GM12878 (cell line): ENCODE results near the gene DPM1. TPM values are rescaled to one million over a fixed set of nuclear protein-coding genes. Genes with fewer than 3 reads are reported as not detected.

Experiments
- ASH2L ChIP-seq: fragments of 300-600, 200-600 bp; sonication (generic); IDR thresholded peaks from 2 replicates; pipeline ENCODE4 v1.6.1; 2017; ENCODE audit warnings: low read depth, mild to moderate bottlenecking, borderline replicate concordance
- CBX5 ChIP-seq: sonication (generic); IDR thresholded peaks from 2 replicates; pipeline ENCODE4 v1.6.1; 2016; ENCODE audit warnings: low read depth, moderate library complexity, mild to moderate bottlenecking, inconsistent platforms
- FOXK2 ChIP-seq: fragments of 450-650 bp; IDR thresholded peaks from 2 replicates; pipeline ENCODE4 v1.6.1; 2017; ENCODE audit warnings: mild to moderate bottlenecking, moderate library complexity
- IKZF2 ChIP-seq, 2 experiments: fragments of 450-650 bp; IDR thresholded peaks; 2 replicates each; pipeline ENCODE4 v1.6.1; 2017; ENCODE audit warnings: mild to moderate bottlenecking in 2 of 2, moderate library complexity in 2 of 2
- IRF4 ChIP-seq: IDR thresholded peaks from 2 replicates; pipeline ENCODE4 v1.6.1; 2011; ENCODE audit warnings: low read depth, low read length
- MTA3 ChIP-seq: IDR thresholded peaks from 2 replicates; pipeline ENCODE4 v1.6.1; 2012; ENCODE audit warnings: low read length, inconsistent platforms, borderline replicate concordance
- MYC ChIP-seq: IDR thresholded peaks from 2 replicates; pipeline ENCODE4 v1.6.1; 2011; ENCODE audit warnings: mild to moderate bottlenecking, low read length, moderate library complexity, inconsistent platforms; ENCODE audit not compliant: insufficient read depth, insufficient replicate concordance, insufficient read length, severe bottlenecking
- NR2C2 ChIP-seq: IDR thresholded peaks from 2 replicates; pipeline ENCODE4 v1.6.1; 2011; ENCODE audit warnings: borderline replicate concordance, low read depth; ENCODE audit not compliant: control insufficient read depth, insufficient read length
- NRF1 ChIP-seq: conservative IDR thresholded peaks from 2 replicates; pipeline ENCODE4 v1.6.1; 2011; ENCODE audit warnings: mild to moderate bottlenecking, low read depth, low read length, improper control_type of control experiment
- PML ChIP-seq: IDR thresholded peaks from 2 replicates; pipeline ENCODE4 v1.6.1; 2012; ENCODE audit warnings: low read length, inconsistent platforms
- POLR2AphosphoS5 ChIP-seq: IDR thresholded peaks from 2 replicates; pipeline ENCODE4 v1.6.1; 2011; ENCODE audit warnings: mild to moderate bottlenecking, low read length, inconsistent platforms
- RAD51 ChIP-seq: fragments of 450-650 bp; IDR thresholded peaks from 2 replicates; pipeline ENCODE4 v1.6.1; 2016; ENCODE audit warnings: moderate library complexity, mild to moderate bottlenecking, inconsistent platforms
- RCOR1 ChIP-seq: conservative IDR thresholded peaks from 2 replicates; pipeline ENCODE4 v1.6.1; 2012; ENCODE audit warnings: low read depth, low read length, improper control_type of control experiment
- RELA ChIP-seq: fragments of 450-650 bp; IDR thresholded peaks from 2 replicates; pipeline ENCODE4 v1.8.0; 2014; ENCODE audit warnings: borderline replicate concordance; ENCODE audit not compliant: partially characterized antibody
- SMAD5 ChIP-seq: IDR thresholded peaks from 2 replicates; pipeline ENCODE4 v1.6.1; 2016; ENCODE audit warnings: antibody characterized with exemption, low read depth
- SMC3 ChIP-seq: IDR thresholded peaks from 2 replicates; pipeline ENCODE4 v1.6.1; 2011; ENCODE audit warnings: low read length, improper control_type of control experiment, borderline replicate concordance
- SREBF2 ChIP-seq: IDR thresholded peaks from 2 replicates; pipeline ENCODE4 v1.6.1; 2012; ENCODE audit warnings: mild to moderate bottlenecking, low read length
- SRF ChIP-seq, 2 experiments: IDR thresholded peaks; 2 replicates each; pipeline ENCODE4 v1.6.1; 2011; ENCODE audit warnings: low read depth in 2 of 2, low read length in 2 of 2, mild to moderate bottlenecking in 1 of 2, moderate library complexity in 1 of 2
- SUPT20H ChIP-seq: IDR thresholded peaks from 2 replicates; pipeline ENCODE4 v1.6.1; 2011; ENCODE audit warnings: low read depth, mild to moderate bottlenecking, low read length, moderate library complexity, borderline replicate concordance; ENCODE audit not compliant: control insufficient read depth
- TCF12 ChIP-seq: IDR thresholded peaks from 2 replicates; pipeline ENCODE4 v1.6.1; 2011; ENCODE audit warnings: low read depth, mild to moderate bottlenecking, low read length
- USF1 ChIP-seq: IDR thresholded peaks from 2 replicates; pipeline ENCODE4 v1.6.1; 2011; ENCODE audit warnings: borderline replicate concordance, low read depth, mild to moderate bottlenecking, moderate library complexity, mixed read lengths, low read length; ENCODE audit not compliant: insufficient read depth; ENCODE audit errors: extremely low read length
- WRNIP1 ChIP-seq: IDR thresholded peaks from 2 replicates; pipeline ENCODE4 v1.6.1; 2011; ENCODE audit warnings: low read depth, low read length, improper control_type of control experiment, borderline replicate concordance
- ZBED1 ChIP-seq: IDR thresholded peaks from 2 replicates; pipeline ENCODE4 v1.6.1; 2016; ENCODE audit warnings: borderline replicate concordance
- polyA plus RNA-seq, 11 experiments: library from polyadenylated mRNA; depleted of rRNA in 4 of 11; unstranded in 6 of 11; stranded (reverse) in 5 of 11; fragments of >200 nt; fragmentation: Nextera tagmentation in 4 of 11; fragmentation: Illumina TruSeq in 1 of 11; extraction: Ambion mirVana in 4 of 11; extraction: Trizol in 1 of 11; gene quantifications; 1 replicate in 1 of 11; 2 replicates in 10 of 11; pipeline versions ENCODE4 v1.2.1 to v1.2.3, GENCODE V29; 2011 to 2016; ENCODE audit warnings: inconsistent platforms in 2 of 11, missing spikeins in 2 of 11, low read depth in 1 of 11
- total RNA-seq, 4 experiments: library from RNA; depleted of rRNA in 3 of 4; stranded (reverse); fragments of >200 nt in 3 of 4; fragmentation: Illumina TruSeq in 1 of 4; extraction: Trizol in 1 of 4; gene quantifications; 2 replicates each; pipeline versions ENCODE4 v1.2.1 to v1.2.3, GENCODE V29; 2013 to 2021
- TF ChIP-seq, protein P1 (sequence below), 3 experiments: IDR thresholded peaks in 2 of 3; conservative IDR thresholded peaks in 1 of 3; 2 replicates each; pipeline ENCODE4 v1.5.1; 2011; ENCODE audit warnings: low read depth in 3 of 3, low read length in 3 of 3, mild to moderate bottlenecking in 3 of 3, control low read depth in 2 of 3, moderate library complexity in 2 of 3, inconsistent platforms in 1 of 3, mixed read lengths in 1 of 3; ENCODE audit not compliant: control insufficient read depth in 2 of 3, insufficient read depth in 1 of 3; ENCODE audit errors: extremely low read depth in 1 of 3
- TF ChIP-seq, protein P2 (sequence below): fragments of 450-650 bp; IDR thresholded peaks from 2 replicates; pipeline ENCODE4 v1.6.1; 2016; ENCODE audit warnings: mild to moderate bottlenecking
- TF ChIP-seq, protein P3 (sequence below): IDR thresholded peaks from 2 replicates; pipeline ENCODE4 v1.6.1; 2011; ENCODE audit warnings: low read depth, mild to moderate bottlenecking, low read length, moderate library complexity, borderline replicate concordance; ENCODE audit errors: extremely low read depth

DPM1 gene
- total and polyA plus RNA-seq, 10 of the 15 experiments (the other 5 are each of a cell fraction or from before 2014, with no cell fraction given): 53.3 to 167 (median 108) TPM

- TF ChIP-seq, protein P1, sequence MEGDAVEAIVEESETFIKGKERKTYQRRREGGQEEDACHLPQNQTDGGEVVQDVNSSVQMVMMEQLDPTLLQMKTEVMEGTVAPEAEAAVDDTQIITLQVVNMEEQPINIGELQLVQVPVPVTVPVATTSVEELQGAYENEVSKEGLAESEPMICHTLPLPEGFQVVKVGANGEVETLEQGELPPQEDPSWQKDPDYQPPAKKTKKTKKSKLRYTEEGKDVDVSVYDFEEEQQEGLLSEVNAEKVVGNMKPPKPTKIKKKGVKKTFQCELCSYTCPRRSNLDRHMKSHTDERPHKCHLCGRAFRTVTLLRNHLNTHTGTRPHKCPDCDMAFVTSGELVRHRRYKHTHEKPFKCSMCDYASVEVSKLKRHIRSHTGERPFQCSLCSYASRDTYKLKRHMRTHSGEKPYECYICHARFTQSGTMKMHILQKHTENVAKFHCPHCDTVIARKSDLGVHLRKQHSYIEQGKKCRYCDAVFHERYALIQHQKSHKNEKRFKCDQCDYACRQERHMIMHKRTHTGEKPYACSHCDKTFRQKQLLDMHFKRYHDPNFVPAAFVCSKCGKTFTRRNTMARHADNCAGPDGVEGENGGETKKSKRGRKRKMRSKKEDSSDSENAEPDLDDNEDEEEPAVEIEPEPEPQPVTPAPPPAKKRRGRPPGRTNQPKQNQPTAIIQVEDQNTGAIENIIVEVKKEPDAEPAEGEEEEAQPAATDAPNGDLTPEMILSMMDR (IDR thresholded peaks at IDR 0.05 in 2 of 3, conservative IDR thresholded peaks at IDR 0.05 in 1 of 3; ENCODE audit: control insufficient read depth in 2 of 3, extremely low read depth in 1 of 3, insufficient read depth in 1 of 3, low read depth in 3 of 3, low read length in 3 of 3): peak; percentile 98 to 100 (median 100); a peak in 5 of 6 replicates
- TF ChIP-seq RELA: peak; percentile 96
- no peak for TF ChIP-seq NR2C2
- TF ChIP-seq MYC: no peak
- TF ChIP-seq IRF4: peak; percentile 86
- TF ChIP-seq, protein P2, sequence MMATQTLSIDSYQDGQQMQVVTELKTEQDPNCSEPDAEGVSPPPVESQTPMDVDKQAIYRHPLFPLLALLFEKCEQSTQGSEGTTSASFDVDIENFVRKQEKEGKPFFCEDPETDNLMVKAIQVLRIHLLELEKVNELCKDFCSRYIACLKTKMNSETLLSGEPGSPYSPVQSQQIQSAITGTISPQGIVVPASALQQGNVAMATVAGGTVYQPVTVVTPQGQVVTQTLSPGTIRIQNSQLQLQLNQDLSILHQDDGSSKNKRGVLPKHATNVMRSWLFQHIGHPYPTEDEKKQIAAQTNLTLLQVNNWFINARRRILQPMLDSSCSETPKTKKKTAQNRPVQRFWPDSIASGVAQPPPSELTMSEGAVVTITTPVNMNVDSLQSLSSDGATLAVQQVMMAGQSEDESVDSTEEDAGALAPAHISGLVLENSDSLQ: peak; percentile 50; the same call in 1 of the 2 replicates
- no peak for TF ChIP-seq SUPT20H
- TF ChIP-seq SMC3: peak; percentile 93
- peak; percentile 70; the same call in 1 of the 2 replicates for TF ChIP-seq RCOR1
- peak; percentile 66; the same call in 1 of the 2 replicates for TF ChIP-seq ZBED1
- peak; percentile 87 for TF ChIP-seq TCF12
- TF ChIP-seq RAD51: no peak
- TF ChIP-seq MTA3: no peak
- TF ChIP-seq SRF (IDR thresholded peaks at IDR 0.05; ENCODE audit: low read depth in 2 of 2, low read length in 2 of 2): 0 out of 4 replicates have a peak, but pooled peaks of 1 of the 2 experiments have one; percentile 36
- no peak for TF ChIP-seq ASH2L
- peak in 1 of 2 experiments; percentile 75; a peak in 2 of 4 replicates for TF ChIP-seq IKZF2 (IDR thresholded peaks at IDR 0.05)
- TF ChIP-seq CBX5: peak; percentile 97
- TF ChIP-seq POLR2AphosphoS5: peak; percentile 55
- no peak for TF ChIP-seq USF1
- TF ChIP-seq, protein P3, sequence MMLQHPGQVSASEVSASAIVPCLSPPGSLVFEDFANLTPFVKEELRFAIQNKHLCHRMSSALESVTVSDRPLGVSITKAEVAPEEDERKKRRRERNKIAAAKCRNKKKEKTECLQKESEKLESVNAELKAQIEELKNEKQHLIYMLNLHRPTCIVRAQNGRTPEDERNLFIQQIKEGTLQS: peak; percentile 45; the same call in 1 of the 2 replicates
- TF ChIP-seq FOXK2: peak; percentile 47; the same call in 1 of the 2 replicates
- TF ChIP-seq WRNIP1: peak; percentile 26; the same call in 1 of the 2 replicates
- no peak for TF ChIP-seq SREBF2
- TF ChIP-seq NRF1: no peak
- peak; percentile 92 for TF ChIP-seq PML
- TF ChIP-seq SMAD5: no peak; the same call in 1 of the 2 replicates
These were observed 28.8 kb downstream of the DPM1 start (continued) for GRCh38 chr20:50929299-50930138.
